ENCODE measurements around the gene SLC15A3.

The SLC15A3 gene

DNA sequence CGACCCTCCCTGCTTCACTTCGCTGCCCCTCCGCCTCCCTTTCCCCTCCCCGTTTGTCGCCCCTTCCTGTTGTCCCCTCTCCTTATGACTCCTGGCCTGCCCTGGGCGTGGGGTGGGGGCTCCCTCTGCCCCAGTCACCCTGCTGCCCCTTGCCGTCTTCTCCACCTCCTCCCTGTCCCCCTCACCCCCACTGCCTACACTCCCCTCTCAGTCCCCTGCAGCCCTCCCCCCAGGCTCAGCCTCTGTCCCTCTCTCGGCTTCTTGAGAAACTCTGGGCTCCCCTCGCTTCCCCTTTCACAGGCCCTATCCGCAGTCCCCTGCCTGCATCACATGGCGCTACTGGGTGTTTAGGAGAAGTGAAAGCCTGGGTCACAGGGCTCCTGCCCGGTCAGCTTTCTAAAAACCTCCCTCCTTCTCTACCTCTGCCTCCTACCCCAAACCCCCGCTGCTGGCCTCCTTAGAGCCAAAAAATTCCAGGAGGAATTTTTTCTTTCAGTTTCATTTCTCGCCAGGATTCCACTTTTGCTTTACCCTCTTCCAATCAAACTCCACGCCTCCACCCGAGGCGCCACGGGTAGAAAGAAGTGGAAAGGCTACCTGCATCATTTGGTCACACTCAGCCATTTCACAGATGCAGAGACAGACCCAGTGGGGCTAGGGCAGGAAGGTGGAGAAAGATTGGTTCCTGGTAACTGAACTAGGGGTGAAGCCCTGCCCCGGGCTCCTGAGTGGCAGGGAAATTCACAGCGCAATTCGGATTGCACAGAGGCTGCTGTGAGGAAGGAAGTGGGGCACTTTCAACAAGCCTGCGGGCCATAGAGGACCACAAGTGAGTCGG, at the start of gene SLC15A3:
Gene SLC15A3 (minus strand): TSS at position 273 of the 838 bp plus-strand sequence. CDS start 625 bp downstream, outside the sequence.
- DNase-seq (ENCODE audit: low read depth in 2 of 2) = no peak

GRCh38 chr11:61000426-61000825, 48.5 kb upstream of the SLC15A3 start:
- DNase-seq (ENCODE audit: low read depth in 2 of 2) = no peak

DNA sequence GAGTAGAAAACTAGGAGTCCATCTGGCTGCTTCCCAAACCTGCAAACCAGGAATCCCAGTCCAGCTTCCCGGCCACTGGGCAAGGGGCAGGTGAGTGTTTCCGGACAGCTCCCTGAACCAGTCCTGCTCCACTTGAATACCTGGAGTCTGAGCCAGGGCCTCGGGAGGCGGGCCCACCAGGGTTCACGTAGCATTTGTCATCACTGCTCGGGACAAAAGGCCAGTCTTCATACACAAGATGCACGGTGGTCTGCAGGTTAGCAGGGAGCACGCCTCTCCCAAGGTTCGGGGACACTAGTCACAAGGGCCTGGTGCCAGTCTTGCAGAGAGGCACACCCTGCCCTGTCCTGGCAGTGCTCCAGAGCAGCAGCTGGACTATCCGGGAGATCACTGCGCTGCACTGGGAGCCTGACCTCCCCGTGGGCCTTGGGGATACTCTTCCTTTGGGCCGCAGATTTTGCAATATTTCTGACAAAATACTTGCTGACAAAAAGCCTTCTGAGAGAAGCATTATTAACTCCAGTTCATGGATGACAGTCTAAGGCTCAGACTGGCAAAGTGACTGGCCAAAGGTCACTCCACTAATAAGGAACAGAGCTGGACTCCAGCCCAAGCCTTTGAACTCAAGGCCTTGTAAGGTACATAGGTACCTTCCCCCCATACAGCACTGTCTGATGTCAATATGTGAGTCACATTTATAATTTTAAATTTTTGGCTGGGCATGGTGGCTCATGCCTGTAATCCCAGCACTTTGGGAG, 44.6 kb upstream of the SLC15A3 start:
- no peak for DNase-seq (ENCODE audit: low read depth in 2 of 2)

- no peak for DNase-seq (ENCODE audit: low read depth in 2 of 2)
Measured at GRCh38 chr11:60995798-60996197, 43.8 kb upstream of the SLC15A3 start.

GRCh38 chr11:60994541-60995080, 42.6 kb upstream of the SLC15A3 start:
- DNase-seq (ENCODE audit: low read depth in 2 of 2) = no peak

GRCh38 chr11:60993615-60994014, 41.6 kb upstream of the SLC15A3 start:
- no peak for DNase-seq (ENCODE audit: low read depth in 2 of 2)

DNA sequence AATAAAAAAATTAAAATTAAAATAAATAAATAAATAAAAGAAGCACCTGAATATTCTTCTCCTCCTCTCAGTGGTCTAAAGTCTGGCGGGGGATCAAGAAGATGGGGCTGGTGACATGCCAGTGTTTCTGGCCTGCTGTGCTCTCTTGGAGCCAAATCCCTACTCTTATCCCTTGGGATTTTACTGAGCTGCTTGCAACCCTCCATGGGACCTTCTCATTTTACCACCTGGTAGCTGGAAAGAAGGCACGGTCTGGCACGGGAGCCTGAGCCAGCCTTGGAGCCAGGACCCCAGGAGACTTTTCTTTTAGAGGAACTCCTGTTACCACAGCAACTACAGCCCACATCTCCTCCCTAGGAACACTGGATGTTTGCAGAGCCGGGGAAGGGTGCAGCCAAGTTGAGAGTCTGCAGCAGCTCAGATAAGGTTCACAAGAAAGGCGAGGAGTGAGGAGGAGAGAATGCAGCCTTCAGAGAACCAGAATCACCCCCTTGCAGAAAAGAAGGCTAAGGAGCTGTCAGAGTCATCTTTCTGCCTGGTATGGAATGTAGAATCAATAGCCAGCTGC, 41.0 kb upstream of the SLC15A3 start:
- DNase-seq (ENCODE audit: low read depth in 2 of 2) = no peak

DNA sequence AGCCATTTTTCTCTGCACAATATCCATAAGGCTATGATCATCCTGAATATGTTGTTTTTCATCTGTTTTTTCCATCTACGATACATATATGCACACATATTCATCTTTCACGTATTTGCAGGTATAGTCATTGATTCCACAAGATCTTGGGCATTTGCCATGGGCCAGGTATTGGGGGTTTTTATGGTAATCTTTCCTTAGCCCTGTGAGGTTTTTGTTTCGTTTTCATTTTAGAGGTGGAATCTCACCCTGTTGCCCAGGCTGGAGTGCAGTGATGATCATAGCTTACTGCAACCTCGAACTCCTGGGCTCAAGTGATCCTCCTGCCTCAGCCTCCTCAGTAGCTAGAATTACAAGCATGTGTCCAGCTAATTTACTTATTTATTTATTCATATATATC, 39.5 kb upstream of the SLC15A3 start:
- no peak for DNase-seq (ENCODE audit: low read depth in 2 of 2)

- no peak for DNase-seq (ENCODE audit: low read depth in 2 of 2)
Measured at GRCh38 chr11:60989093-60989650, 37.2 kb upstream of the SLC15A3 start.

GRCh38 chr11:60988658-60989057, 36.7 kb upstream of the SLC15A3 start:
- no peak for DNase-seq (ENCODE audit: low read depth in 2 of 2)

DNA sequence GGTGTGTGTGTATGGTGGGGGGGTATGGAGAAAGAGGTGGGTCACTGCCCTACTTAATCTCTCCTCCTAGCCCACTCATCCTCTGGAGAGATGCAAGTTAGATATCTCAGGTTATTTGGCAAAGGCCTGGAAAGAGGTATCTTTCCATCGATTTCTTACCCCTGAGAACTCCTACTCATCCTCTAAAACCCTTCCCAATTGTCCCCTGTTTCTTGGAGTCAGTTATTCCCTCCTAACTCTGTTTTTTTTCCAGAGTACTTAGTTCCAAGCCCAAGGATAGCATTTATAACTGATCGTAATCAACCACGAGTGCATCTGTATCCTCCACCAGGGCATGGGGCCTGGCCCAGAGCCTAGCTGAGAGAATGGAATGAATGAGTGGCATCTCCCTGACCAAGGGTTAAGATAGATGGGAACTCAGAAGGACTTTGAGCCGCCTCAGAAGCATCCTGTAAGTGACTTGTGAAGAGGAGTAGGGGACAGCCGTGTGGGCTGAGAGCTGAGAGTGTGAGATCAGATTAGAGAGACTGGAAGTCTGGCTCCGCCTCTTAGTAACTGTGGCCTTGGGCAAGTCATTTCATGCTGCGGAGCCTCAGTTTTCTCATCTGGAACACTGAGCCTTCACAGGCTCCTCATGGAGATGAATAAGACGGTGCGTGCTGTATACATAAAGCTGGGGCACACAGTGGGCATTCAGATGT, 35.8 kb upstream of the SLC15A3 start:
- peak; percentile 57 to 72 for DNase-seq (ENCODE audit: low read depth in 2 of 2)

- peak; percentile 80 to 88 for DNase-seq (ENCODE audit: low read depth in 2 of 2)
Measured at GRCh38 chr11:60985991-60986915, 34.3 kb upstream of the SLC15A3 start.

DNA sequence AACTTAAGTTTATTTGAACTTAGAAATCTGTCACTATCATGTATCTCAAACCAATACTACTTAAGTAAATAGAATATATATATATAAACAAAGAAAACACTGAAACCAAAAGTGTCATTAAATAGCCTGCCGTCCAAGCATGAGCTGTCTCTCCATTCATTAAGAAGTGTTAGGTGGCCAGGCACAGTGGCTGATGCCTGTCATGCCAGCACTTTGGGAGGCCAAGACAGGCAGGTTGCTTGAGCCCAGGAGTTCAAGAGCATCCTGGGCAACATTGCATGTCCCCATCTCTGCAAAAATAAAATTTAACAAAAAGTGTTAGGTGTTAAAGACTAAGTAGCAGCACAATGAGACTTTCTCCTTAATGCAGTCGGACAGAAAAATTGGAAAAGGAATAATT, 33.5 kb upstream of the SLC15A3 start:
- no peak for DNase-seq (ENCODE audit: low read depth in 2 of 2)

GRCh38 chr11:60984636-60985035, 32.7 kb upstream of the SLC15A3 start:
- DNase-seq (ENCODE audit: low read depth in 2 of 2) = no peak

- no peak for DNase-seq (ENCODE audit: low read depth in 2 of 2)
Measured at GRCh38 chr11:60984149-60984548, 32.2 kb upstream of the SLC15A3 start.

DNA sequence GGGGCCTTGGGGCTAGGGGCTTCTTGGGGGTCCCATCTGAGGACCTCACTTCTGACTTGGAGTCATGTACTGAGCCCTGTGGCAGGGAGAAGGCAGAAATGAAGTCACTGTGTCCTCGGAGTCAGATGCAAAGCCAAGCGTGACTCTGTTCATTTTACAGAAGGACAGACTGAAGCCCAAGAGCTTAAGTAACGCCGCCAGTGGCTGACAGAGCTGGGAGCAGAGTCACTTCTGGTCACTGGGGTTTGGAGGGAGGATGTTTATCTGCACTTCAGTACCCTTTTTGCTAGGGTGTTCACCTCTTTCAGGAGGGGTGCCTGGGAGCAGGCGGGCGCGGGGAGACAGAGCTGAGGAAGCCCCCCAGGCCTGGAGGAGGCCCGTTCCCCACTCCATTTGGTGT, 30.2 kb upstream of the SLC15A3 start:
- no peak for DNase-seq (ENCODE audit: low read depth in 2 of 2)

GRCh38 chr11:60981515-60981914, 29.5 kb upstream of the SLC15A3 start:
- no peak for DNase-seq (ENCODE audit: low read depth in 2 of 2)

GRCh38 chr11:60978546-60979380, 26.8 kb upstream of the SLC15A3 start:
- DNase-seq (ENCODE audit: low read depth in 2 of 2) = peak; percentile 67 to 80

GRCh38 chr11:60977836-60978235, 25.9 kb upstream of the SLC15A3 start:
- no peak for DNase-seq (ENCODE audit: low read depth in 2 of 2)
